OCI-LY3 (cell line): ENCODE measurements around the gene TECPR2.
"Not testable (repeated sequence)": the region's sequence is repeated elsewhere in the genome, so short reads cannot be mapped to it uniquely, and the experiment has no call there.

ENCODE experiments used
- H2AFZ ChIP-seq: fragments of 200-600, 300-600 bp; shearing (Covaris generic); 2 replicates; pipeline ENCODE4 v1.6.0; 2014; ENCODE audit warnings: antibody characterized with exemption, low read depth, low read length
- H3K27ac ChIP-seq: fragments of 200-600, 300-600 bp; sonication (generic); 2 replicates; pipeline ENCODE4 v1.5.1; 2014; ENCODE audit warnings: mild to moderate bottlenecking, low read length, moderate library complexity, mixed read lengths
- H3K27me3 ChIP-seq: fragments of 200-600, 300-600 bp; sonication (generic); 2 replicates; pipeline ENCODE4 v1.6.1; 2014; ENCODE audit warnings: low read depth, low read length, mixed read lengths
- H3K36me3 ChIP-seq: fragments of 200-600, 300-600 bp; sonication (generic); replicated peaks from 2 replicates; pipeline ENCODE3; 2014; ENCODE audit warnings: low read depth, low read length, mixed read lengths
- H3K4me1 ChIP-seq: fragments of 300-600, 200-600 bp; sonication (generic); 2 replicates; pipeline ENCODE4 v1.6.1; 2014; ENCODE audit warnings: low read length, mixed read lengths
- H3K4me2 ChIP-seq: fragments of 200-600, 300-600 bp; sonication (generic); 2 replicates; pipeline ENCODE4 v1.6.1; 2014; ENCODE audit warnings: low read length, mixed read lengths
- H3K4me3 ChIP-seq: fragments of 300-600, 200-600 bp; sonication (generic); 2 replicates; pipeline ENCODE4 v1.5.1; 2014; ENCODE audit warnings: antibody characterized with exemption, mild to moderate bottlenecking, low read length, moderate library complexity
- H3K79me2 ChIP-seq: fragments of 300-600, 200-600 bp; shearing (Covaris generic); 2 replicates; pipeline ENCODE4 v1.6.1; 2014; ENCODE audit warnings: mild to moderate bottlenecking, low read length, mixed read lengths
- H3K9ac ChIP-seq: fragments of 300-600, 200-600 bp; shearing (Covaris generic); 2 replicates; pipeline ENCODE4 v1.6.0; 2014; ENCODE audit warnings: mild to moderate bottlenecking, low read length, moderate library complexity
- H3K9me3 ChIP-seq: fragments of 200-600, 300-600 bp; shearing (Covaris generic); 2 replicates; pipeline ENCODE4 v1.6.1; 2014; ENCODE audit warnings: low read length, mixed read lengths; ENCODE audit not compliant: insufficient read depth
- H4K20me1 ChIP-seq: fragments of 200-600, 300-600 bp; sonication (generic); 2 replicates; pipeline ENCODE4 v1.6.1; 2016; ENCODE audit warnings: low read length, mixed read lengths; ENCODE audit not compliant: insufficient read depth
- CTCF ChIP-seq: fragments of 200-600, 300-600 bp; sonication (generic); IDR thresholded peaks from 2 replicates; pipeline ENCODE4 v1.5.1; 2014; ENCODE audit warnings: antibody characterized with exemption, low read length, low read depth
- EZH2phosphoT487 ChIP-seq: fragments of 200-600 bp; shearing (Covaris generic); IDR thresholded peaks from 2 replicates; pipeline ENCODE4 v1.6.1; 2018; ENCODE audit warnings: antibody characterized with exemption, mixed run types, low read depth

The TECPR2 gene

DNA sequence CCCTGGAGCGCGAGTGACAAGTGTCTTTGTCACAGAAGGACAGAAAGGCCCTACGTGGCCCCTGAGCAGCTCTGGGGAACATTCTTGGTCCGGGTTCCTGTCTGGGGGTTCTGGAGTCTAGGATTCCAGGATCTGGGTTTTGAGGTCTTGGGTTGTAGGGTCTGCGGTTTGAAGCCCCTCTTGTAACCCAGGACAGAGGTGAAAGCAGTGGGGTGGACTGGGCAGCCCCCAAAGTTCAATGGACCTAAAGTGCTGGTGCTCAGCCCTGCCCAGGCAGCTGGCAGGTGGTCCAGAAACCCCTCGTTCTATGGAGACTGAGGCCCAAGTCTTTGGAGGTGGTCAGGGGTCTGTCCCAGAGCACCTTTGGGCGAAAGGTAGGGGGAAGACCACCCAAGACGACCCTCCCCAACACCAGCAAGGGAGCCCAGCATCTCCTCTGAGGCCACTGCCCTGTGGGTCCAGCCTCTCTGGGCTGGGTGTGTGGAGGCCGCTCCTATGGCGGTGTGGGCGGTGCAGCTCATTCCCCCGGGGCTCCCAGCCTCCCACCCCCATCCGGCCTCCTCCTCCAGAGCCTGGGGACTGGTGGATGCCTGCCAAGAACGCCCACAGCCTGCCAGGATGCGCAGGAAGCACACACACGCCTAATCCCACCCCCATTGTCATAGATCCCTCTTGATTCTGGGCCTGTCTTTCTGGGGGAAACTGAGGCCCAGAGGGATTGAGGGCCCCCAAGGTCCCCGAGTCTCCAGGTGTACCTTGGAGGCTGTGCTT lies 177.0 kb downstream of the TECPR2 start:
- Histone ChIP-seq H3K36me3 (no peaks in the 10 kb centered on the region), H3K9ac (no peak overlapping the region)

DNA sequence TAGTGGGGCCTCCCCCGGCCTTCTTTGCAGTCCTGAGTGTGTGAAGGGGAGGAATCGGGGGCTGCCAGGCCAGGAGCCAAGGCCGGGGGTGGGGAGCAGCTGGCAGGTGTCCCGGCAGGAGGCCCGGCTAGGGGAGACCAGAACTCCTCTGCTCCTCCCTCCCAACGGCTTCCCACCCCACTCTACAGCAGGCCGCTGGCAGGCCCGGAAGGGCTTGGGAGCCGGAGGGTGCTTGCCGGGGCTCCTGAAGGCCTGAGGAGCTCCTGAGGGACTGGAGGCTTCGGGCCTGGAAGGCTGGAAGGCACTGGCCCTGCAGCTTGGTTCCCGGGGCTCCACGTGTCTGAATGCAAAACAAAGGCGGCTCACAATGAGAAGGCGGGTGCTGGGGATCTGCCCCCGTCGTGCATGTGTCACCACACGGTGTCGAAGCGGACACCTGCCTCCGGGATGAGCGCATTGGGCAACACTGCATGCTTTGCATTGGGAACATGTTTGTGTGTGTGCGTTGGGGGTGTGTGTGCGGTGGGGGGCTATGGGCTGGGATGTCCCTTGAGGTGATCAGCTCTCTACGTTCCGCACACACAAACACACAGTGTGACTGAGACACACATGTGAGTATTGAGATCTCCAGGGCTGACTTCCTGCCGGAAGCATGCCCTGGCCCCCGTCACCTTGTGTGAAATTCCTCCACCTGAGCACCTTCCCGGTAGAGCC lies 177.7 kb downstream of the TECPR2 start:
- H3K27ac ChIP-seq, result no peak overlapping the region

More for the DNA sequence above, 177.0 kb downstream of the TECPR2 start:
- no peak overlapping the region for H3K4me3 ChIP-seq
- H3K27ac ChIP-seq, result no peak overlapping the region
- no peak for TF ChIP-seq CTCF
- H3K9me3 ChIP-seq, result no peaks in the 10 kb centered on the region
- peaks cover 11% of the 10 kb centered on the region for H3K4me1 ChIP-seq
- H2AFZ ChIP-seq, result no peak overlapping the region
- no peaks in the 10 kb centered on the region for H4K20me1 ChIP-seq
- no peak overlapping the region for H3K4me2 ChIP-seq
- H3K79me2 ChIP-seq, result no peaks in the 10 kb centered on the region
- H3K27me3 ChIP-seq, result peaks cover 14% of the 10 kb centered on the region

GRCh38 chr14:102541029-102541491 lies 178.3 kb downstream of the TECPR2 start:
- H3K27ac ChIP-seq, H3K9me3 ChIP-seq, H3K9ac ChIP-seq, H3K4me2 ChIP-seq, H2AFZ ChIP-seq, H3K4me3 ChIP-seq, H3K36me3 ChIP-seq, H3K79me2 ChIP-seq, H3K4me1 ChIP-seq, H4K20me1 ChIP-seq: not testable (repeated sequence)
- peaks cover 17% of the 10 kb centered on the region for H3K27me3 ChIP-seq

More for the DNA sequence above, 177.7 kb downstream of the TECPR2 start:
- H3K4me1 ChIP-seq, result peaks cover 11% of the 10 kb centered on the region
- H2AFZ ChIP-seq, result no peak overlapping the region
- peaks cover 17% of the 10 kb centered on the region for H3K27me3 ChIP-seq
- H4K20me1 ChIP-seq, result no peaks in the 10 kb centered on the region
- H3K4me3 ChIP-seq, result no peak overlapping the region
- H3K9ac ChIP-seq, result no peak overlapping the region
- no peaks in the 10 kb centered on the region for H3K79me2 ChIP-seq
- H3K9me3 ChIP-seq, result no peaks in the 10 kb centered on the region
- TF ChIP-seq CTCF, result no peak
- TF ChIP-seq EZH2phosphoT487, result no peak
- no peak overlapping the region for H3K4me2 ChIP-seq
- no peaks in the 10 kb centered on the region for H3K36me3 ChIP-seq

GRCh38 chr14:102541771-102542170 lies 179.0 kb downstream of the TECPR2 start:
- no peak overlapping the region for H3K27ac ChIP-seq
- TF ChIP-seq EZH2phosphoT487 (no peak), CTCF (no peak)
- no peaks in the 10 kb centered on the region for H3K9me3 ChIP-seq
- H2AFZ ChIP-seq, result no peak overlapping the region
- peaks cover 8% of the 10 kb centered on the region for H3K4me1 ChIP-seq
- H3K4me3 ChIP-seq, result no peak overlapping the region
- no peaks in the 10 kb centered on the region for H4K20me1 ChIP-seq
- no peaks in the 10 kb centered on the region for H3K36me3 ChIP-seq
- H3K9ac ChIP-seq, result no peak overlapping the region
- H3K27me3 ChIP-seq, result peaks cover 17% of the 10 kb centered on the region
- H3K4me2 ChIP-seq, result no peak overlapping the region
- no peaks in the 10 kb centered on the region for H3K79me2 ChIP-seq
